Gastrocnemius medialis (tissue), 4 donors: ENCODE measurements around the gene RND1. TPM values are rescaled to one million over a fixed set of nuclear protein-coding genes. Genes with fewer than 3 reads are reported as not detected.
"Not testable (repeated sequence)": the region's sequence is repeated elsewhere in the genome, so short reads cannot be mapped to it uniquely, and the experiment has no call there.

Experiments
- ATAC-seq, 2 donors: fragments of 150-250 bp; one replicate each; pipeline ENCODE4 v1.9.1; 2016
- DNase-seq, 2 donors: peaks; one replicate each; pipeline ENCODE4 v3.0.0-alpha.2; 2019
- H3K27ac ChIP-seq, 4 donors: fragments of 200-600 bp; sonication (generic); 1 replicate in 1 of 4; 2 replicates in 3 of 4; pipeline ENCODE4 v1.5.1; 2016 to 2018; ENCODE audit warnings: mild to moderate bottlenecking in 2 of 4, moderate library complexity in 1 of 4
- H3K27me3 ChIP-seq, 3 donors: fragments of 200-600 bp; sonication (generic) in 2 of 3; 1 replicate in 1 of 3; 2 replicates in 2 of 3; pipeline versions ENCODE4 v1.5.1 to v1.6.0; 2016 to 2019; ENCODE audit warnings: mild to moderate bottlenecking in 1 of 3, moderate library complexity in 1 of 3
- H3K36me3 ChIP-seq, 2 donors: fragments of 200-600 bp; sonication (generic) in 1 of 2; one replicate each; pipeline ENCODE4 v1.5.1; 2017 to 2018
- H3K4me1 ChIP-seq, 2 donors: fragments of 200-600 bp; sonication (generic) in 1 of 2; one replicate each; pipeline ENCODE4 v1.5.1; 2016 to 2017; ENCODE audit warnings: mild to moderate bottlenecking in 2 of 2
- H3K4me3 ChIP-seq, 4 donors: fragments of 200-600 bp; sonication (generic) in 3 of 4; 1 replicate in 1 of 4; 2 replicates in 3 of 4; pipeline ENCODE4 v1.5.1; 2016 to 2019; ENCODE audit warnings: mild to moderate bottlenecking in 2 of 4
- H3K9me3 ChIP-seq, 3 donors: fragments of 200-600 bp; sonication (generic) in 2 of 3; 1 replicate in 1 of 3; 2 replicates in 2 of 3; pipeline ENCODE4 v1.5.1; 2016 to 2019
- CTCF ChIP-seq, 5 experiments: fragments of 450-650 bp in 3 of 5; fragments of 200-600 bp in 2 of 5; sonication (generic) in 2 of 5; IDR thresholded peaks in 4 of 5; conservative IDR thresholded peaks in 1 of 5; 1 replicate in 4 of 5; 2 replicates in 1 of 5; pipeline ENCODE4 v1.5.1; 2016 to 2019; ENCODE audit warnings: antibody characterized with exemption in 5 of 5, mild to moderate bottlenecking in 3 of 5, moderate library complexity in 3 of 5
- POLR2A ChIP-seq, 2 donors: fragments of 450-650 bp; IDR thresholded peaks; one replicate each; pipeline ENCODE4 v1.6.1; 2017; ENCODE audit warnings: antibody characterized with exemption in 2 of 2, mild to moderate bottlenecking in 2 of 2, moderate library complexity in 2 of 2
- in situ Hi-C, 4 donors: fragments of 200-750 bp; cut with MboI; loops; one replicate each; pipeline versions ENCODE4 v1.15.0 to v1.8.0; 2017; ENCODE audit warnings: low sequenced_read_pairs in 4 of 4
- intact Hi-C: fragments of 100-400 bp; cut with DNase I; formaldehyde crosslinking; loops from one replicate; pipeline ENCODE4 v1.15.1; 2023; ENCODE audit warnings: low total_unique reads
- total RNA-seq, 4 donors: library from RNA; depleted of rRNA; stranded (reverse); fragments of >200 nt; gene quantifications; one replicate each; pipeline versions ENCODE4 v1.1.0 to v1.2.3, GENCODE V29; 2016

Gene RND1
- total RNA-seq, result under 1 TPM in 1 of 4 donors, not detected in 3; 0.36 TPM

GRCh38 chr12:48865281-48866051 is at the start of gene RND1:
Gene RND1 (minus strand): TSS chr12:48865870. CDS start chr12:48865767, 103 bp downstream.
- H3K9me3 ChIP-seq, result no peaks in the 10 kb centered on the region
- peaks cover 0 to 10% (median 10%) of the 10 kb centered on the region in 3 donors for H3K27me3 ChIP-seq
- ATAC-seq (peak; percentile 100), DNase-seq (peak; percentile 84 to 86)
- H3K27ac ChIP-seq, result peak within 1 kb of the TSS in 3 of 4 donors; percentile 33 to 44 (median 39)
- H3K4me3 ChIP-seq, result peak within 1 kb of the TSS; percentile 52 to 87 (median 71)
- H3K36me3 ChIP-seq, result no peaks in the 10 kb centered on the region
- H3K4me1 ChIP-seq, result peaks cover 5% of the 10 kb centered on the region in 2 donors
- in situ Hi-C loops (loop anchor here in 1 of 4 donors (25.0 kb wide), 1 partner anchor 122 kb away; the partner anchor contains the start of genes DDN and WNT1), intact Hi-C loops (loop anchor here (5.0 kb wide), 1 partner anchor 513 kb away; the partner anchor contains the start of gene ZNF641)
- TF ChIP-seq CTCF (IDR thresholded peaks at IDR 0.05 in 4 of 5, conservative IDR thresholded peaks at IDR 0.05 in 1 of 5), result no peak
- TF ChIP-seq POLR2A (IDR thresholded peaks at IDR 0.05), result peak; percentile 76 to 94

GRCh38 chr12:48910196-48910595 is 44.5 kb upstream of the RND1 start:
- Histone ChIP-seq H3K4me1 (no peaks in the 10 kb centered on the region), H3K27ac (no peak overlapping the region), H3K4me3 (no peak overlapping the region), H3K27me3 (no peaks in the 10 kb centered on the region), H3K36me3 (no peaks in the 10 kb centered on the region), H3K9me3 (no peaks in the 10 kb centered on the region)
- no peak for TF ChIP-seq POLR2A (IDR thresholded peaks at IDR 0.05)
- no peak for TF ChIP-seq CTCF (IDR thresholded peaks at IDR 0.05 in 4 of 5, conservative IDR thresholded peaks at IDR 0.05 in 1 of 5)
- ATAC-seq (no peak), DNase-seq (no peak)
- intact Hi-C loops (no loop called here), in situ Hi-C loops (no loop called here)

- H3K4me1 ChIP-seq, ATAC-seq, in situ Hi-C loops, H3K4me3 ChIP-seq, H3K27ac ChIP-seq, intact Hi-C loops, H3K36me3 ChIP-seq, H3K27me3 ChIP-seq, H3K9me3 ChIP-seq, DNase-seq: not testable (repeated sequence)
These were observed 44.0 kb upstream of the RND1 start for GRCh38 chr12:48909698-48910097.

GRCh38 chr12:48907245-48907644 is 41.6 kb upstream of the RND1 start:
- DNase-seq (no peak), ATAC-seq (no peak)
- Histone ChIP-seq H3K4me1 (peaks cover 0 to 4% of the 10 kb centered on the region in 2 donors), H3K27ac (no peak overlapping the region), H3K27me3 (peaks cover 0 to 8% (median 4%) of the 10 kb centered on the region in 3 donors), H3K4me3 (no peak overlapping the region), H3K36me3 (no peaks in the 10 kb centered on the region), H3K9me3 (no peaks in the 10 kb centered on the region)
- no peak for TF ChIP-seq CTCF (IDR thresholded peaks at IDR 0.05 in 4 of 5, conservative IDR thresholded peaks at IDR 0.05 in 1 of 5)
- no peak for TF ChIP-seq POLR2A (IDR thresholded peaks at IDR 0.05)
- intact Hi-C loops (no loop called here), in situ Hi-C loops (no loop called here)

- DNase-seq, result peak in 1 of 2 donors; percentile 39
- no peak for TF ChIP-seq POLR2A (IDR thresholded peaks at IDR 0.05)
- peak in 2 of 5 experiments; percentile 30 to 49 for TF ChIP-seq CTCF (IDR thresholded peaks at IDR 0.05 in 4 of 5, conservative IDR thresholded peaks at IDR 0.05 in 1 of 5)
- intact Hi-C loops, result no loop called here
- Histone ChIP-seq H3K36me3 (no peaks in the 10 kb centered on the region), H3K4me3 (peak overlapping the region; percentile 27 to 53 (median 44)), H3K9me3 (no peaks in the 10 kb centered on the region), H3K27ac (no peak overlapping the region), H3K4me1 (peaks cover 0 to 4% of the 10 kb centered on the region in 2 donors), H3K27me3 (peaks cover 0 to 8% (median 4%) of the 10 kb centered on the region in 3 donors)
- in situ Hi-C loops, result no loop called here
- peak in 1 of 2 donors; percentile 58 for ATAC-seq
These were observed 38.3 kb upstream of the RND1 start for GRCh38 chr12:48903982-48904411.
